Measurements from ENCODE around the gene ZIC4.

DNA sequence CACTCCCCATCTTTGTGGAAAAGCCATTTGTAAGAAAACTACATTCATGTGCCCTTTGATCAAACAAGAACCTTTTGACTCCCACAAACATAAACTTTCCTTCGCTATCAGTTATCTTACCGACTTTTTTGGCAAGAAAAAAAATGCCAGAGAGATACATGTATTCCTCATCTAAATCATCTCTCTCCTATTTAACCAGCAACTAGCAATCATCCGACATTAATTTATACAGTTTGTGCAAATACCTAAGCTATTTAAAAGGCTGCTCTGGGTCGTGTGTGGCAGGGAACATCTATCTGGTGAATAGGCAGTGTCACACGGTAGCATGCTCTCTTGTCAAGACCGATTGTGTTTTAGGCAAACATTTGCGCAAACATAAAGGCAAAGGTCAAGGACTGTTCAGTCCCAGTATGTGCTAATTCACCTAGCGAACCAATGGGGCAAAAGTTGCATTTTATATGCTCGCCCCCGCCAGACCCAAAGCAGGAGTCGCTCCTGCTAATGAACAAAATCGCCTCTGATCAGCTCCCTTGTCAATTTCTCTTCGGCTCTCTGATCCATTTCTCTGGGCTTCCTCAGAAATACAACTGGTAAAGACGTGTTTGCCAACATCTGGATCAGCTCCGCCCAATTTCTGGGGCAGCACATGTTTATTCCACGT lies 37.7 kb downstream of the ZIC4 start:
- TF ChIP-seq TCF4 (CRISPR knock-in tag; IDR thresholded peaks at IDR 0.05; ENCODE audit: borderline replicate concordance) (no peak), GLIS3 (CRISPR knock-in tag; IDR thresholded peaks at IDR 0.05) (no peak), CSDC2 (CRISPR knock-in tag; IDR thresholded peaks at IDR 0.05) (no peak), PPARA (CRISPR knock-in tag; IDR thresholded peaks at IDR 0.05; ENCODE audit: borderline replicate concordance) (no peak), ZNF70 (CRISPR knock-in tag; IDR thresholded peaks at IDR 0.05) (no peak)
- TF ChIP-seq, protein P1, sequence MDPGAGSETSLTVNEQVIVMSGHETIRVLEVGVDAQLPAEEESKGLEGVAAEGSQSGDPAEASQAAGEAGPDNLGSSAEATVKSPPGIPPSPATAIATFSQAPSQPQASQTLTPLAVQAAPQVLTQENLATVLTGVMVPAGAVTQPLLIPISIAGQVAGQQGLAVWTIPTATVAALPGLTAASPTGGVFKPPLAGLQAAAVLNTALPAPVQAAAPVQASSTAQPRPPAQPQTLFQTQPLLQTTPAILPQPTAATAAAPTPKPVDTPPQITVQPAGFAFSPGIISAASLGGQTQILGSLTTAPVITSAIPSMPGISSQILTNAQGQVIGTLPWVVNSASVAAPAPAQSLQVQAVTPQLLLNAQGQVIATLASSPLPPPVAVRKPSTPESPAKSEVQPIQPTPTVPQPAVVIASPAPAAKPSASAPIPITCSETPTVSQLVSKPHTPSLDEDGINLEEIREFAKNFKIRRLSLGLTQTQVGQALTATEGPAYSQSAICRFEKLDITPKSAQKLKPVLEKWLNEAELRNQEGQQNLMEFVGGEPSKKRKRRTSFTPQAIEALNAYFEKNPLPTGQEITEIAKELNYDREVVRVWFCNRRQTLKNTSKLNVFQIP (CRISPR knock-in tag; IDR thresholded peaks at IDR 0.05; ENCODE audit: borderline replicate concordance, low read depth) = no peak
